Measurements from ENCODE around the gene NSUN4.

The NSUN4 gene

GRCh38 chr1:46368791-46369190 lies 28.2 kb downstream of the NSUN4 start:
- DNase-seq: no peak

DNA sequence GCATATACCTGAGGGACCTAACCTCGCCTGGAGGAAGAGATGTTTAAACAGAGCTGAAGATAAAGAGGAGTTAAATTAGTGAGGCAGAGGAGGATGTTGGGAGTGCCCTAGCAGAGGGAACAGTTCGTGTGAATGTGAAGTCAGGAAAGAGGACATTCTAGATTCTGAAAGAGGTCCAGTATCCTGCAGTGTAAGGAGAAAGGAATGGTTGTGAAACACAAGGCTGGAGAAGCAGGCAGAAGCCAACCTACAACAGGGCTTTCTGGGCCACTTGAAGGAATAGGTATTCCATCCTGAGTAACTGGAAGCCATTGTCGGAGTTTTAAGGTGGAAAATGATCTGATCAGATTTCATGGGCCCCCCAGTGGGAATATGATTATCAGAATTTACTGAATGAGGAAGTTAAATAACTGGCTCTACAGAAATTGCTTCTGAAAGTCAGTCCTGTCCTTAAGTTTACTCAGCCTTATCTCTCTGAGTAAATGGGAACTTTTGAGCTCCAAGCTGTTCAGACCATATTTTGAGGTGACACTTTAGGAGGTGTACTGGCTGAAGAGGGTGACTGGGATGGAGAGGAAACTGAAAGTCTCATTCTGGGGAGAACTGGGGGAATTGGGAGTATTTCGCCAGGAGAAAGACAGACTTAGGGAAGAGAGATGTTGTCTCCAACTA lies 29.1 kb downstream of the NSUN4 start:
- no peak for DNase-seq

DNA sequence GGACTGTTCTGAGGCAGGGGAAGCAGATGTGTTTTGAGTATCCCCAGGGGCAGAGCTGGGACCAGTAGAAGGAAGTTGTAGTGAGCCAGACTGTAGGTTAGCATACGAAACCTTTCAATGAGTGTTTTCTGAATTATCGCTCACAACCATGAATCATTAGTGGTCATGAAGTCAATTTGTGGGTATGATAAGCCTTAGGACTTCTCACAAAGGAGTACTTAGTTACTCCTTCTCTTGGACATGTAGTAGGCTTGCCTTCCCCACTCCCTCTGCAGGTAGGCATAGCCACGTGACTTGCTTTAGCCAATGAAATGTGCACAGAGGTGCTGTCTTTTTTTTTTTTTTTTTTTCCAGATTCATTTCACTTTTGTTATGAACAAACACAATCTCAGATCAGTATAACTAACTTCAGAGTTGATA lies 29.6 kb downstream of the NSUN4 start:
- DNase-seq: peak; percentile 3

- DNase-seq: no peak
Observed at GRCh38 chr1:46372431-46372830, 31.8 kb downstream of the NSUN4 start.

- no peak for DNase-seq
Observed at GRCh38 chr1:46379996-46380395, 39.4 kb downstream of the NSUN4 start.

- DNase-seq: no peak
Observed at GRCh38 chr1:46380508-46380907, 39.9 kb downstream of the NSUN4 start.

DNA sequence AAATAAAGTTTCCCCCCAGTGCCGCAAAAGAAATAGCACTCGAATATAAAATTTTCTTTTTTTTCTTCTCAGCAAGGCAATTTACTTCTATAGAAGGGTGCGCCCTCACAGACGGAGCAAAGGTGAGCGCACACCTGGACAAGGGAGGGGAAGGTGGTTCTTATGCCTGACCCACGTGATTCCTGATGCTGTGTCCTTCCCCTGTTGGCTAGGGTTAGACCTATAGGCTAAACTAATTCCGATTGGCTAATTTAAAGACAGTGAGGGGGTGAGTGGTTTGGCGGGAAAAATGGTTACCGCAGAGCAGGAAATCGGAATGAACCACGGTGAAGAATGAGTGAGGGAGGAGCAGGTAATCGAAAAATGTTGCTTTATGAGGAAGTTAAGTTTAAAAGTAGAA lies 52.9 kb downstream of the NSUN4 start:
- DNase-seq: no peak

GRCh38 chr1:46394108-46394871 lies 53.7 kb downstream of the NSUN4 start, which contains the start of gene FAAH:
TSS of gene FAAH (plus strand) at chr1:46394317. CDS start at chr1:46394349, 32 bp downstream.
- peak; percentile 14 for DNase-seq

DNA sequence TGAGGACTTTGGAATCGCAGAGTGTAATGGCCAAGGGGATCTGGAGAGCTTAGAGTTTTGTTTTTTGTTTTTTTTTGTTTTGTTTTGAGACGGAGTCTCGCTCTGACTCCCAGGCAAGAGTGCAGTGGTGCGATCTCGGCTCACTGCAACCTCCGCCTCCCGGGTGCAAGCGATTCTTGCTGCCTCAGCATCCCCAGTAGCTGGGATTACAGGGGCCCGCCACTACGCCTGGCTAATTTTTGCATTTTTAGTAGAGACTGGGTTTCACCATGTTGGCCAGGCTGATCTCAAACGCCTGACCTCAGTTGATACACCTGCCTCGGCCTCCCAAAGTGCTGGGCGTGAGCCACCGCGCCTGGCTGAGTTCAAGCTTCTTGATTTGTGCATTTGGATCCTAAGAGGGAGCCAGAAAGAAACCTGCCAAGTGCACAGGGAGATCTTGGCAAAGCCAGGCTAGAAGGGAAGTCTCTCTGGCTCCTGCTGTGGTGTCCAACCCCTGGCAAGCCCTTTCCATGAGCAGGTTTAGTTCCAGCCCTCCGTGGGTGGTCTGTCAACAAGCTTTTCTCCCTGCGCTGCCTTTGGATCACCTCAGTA lies 54.4 kb downstream of the NSUN4 start:
- no peak for DNase-seq

- DNase-seq: no peak
Observed at GRCh38 chr1:46396441-46397398, 56.1 kb downstream of the NSUN4 start.

GRCh38 chr1:46399307-46399706 lies 58.7 kb downstream of the NSUN4 start:
- no peak for DNase-seq

- no peak for DNase-seq
Observed at GRCh38 chr1:46400421-46400820, 59.8 kb downstream of the NSUN4 start.

DNA sequence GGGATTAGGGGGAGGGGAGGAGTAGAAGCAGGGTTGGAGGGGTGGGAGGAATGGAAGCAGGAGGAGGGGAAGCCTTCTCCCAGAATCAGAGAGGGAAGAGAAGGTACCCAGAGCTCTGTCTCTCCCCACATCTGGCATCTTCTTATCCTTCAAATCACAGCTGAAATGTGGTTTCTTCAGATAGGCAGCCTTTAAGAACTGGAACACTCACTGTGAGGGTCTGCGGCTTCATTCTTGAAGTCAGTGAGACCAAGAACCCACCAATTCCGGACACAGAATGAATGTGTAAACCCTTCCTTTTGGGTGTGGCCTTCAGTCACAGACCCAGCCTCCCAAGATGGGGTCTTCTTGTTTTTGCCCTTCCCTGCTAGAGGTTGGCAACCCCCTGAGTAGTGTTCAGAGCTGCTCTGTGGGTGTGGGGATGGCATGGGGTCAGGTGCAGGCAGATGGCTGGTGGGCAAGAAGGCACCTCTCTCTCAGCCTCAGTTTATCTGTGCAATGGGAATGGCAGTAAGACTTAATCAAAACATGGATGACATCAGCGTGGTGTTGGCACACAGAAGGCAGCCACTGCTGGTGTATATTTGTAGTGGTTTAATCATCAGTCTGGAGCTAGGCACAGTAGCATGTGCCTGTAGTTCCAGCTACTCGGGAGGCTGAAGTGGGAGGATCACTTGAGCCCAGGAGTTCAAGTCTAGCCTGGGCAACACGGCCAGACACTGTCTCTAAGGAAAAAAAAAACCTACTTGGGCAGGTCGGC lies 60.7 kb downstream of the NSUN4 start:
- no peak for DNase-seq

- no peak for DNase-seq
Observed at GRCh38 chr1:46401964-46402626, 61.5 kb downstream of the NSUN4 start.

GRCh38 chr1:46403916-46404315 lies 63.3 kb downstream of the NSUN4 start:
- DNase-seq: no peak

DNA sequence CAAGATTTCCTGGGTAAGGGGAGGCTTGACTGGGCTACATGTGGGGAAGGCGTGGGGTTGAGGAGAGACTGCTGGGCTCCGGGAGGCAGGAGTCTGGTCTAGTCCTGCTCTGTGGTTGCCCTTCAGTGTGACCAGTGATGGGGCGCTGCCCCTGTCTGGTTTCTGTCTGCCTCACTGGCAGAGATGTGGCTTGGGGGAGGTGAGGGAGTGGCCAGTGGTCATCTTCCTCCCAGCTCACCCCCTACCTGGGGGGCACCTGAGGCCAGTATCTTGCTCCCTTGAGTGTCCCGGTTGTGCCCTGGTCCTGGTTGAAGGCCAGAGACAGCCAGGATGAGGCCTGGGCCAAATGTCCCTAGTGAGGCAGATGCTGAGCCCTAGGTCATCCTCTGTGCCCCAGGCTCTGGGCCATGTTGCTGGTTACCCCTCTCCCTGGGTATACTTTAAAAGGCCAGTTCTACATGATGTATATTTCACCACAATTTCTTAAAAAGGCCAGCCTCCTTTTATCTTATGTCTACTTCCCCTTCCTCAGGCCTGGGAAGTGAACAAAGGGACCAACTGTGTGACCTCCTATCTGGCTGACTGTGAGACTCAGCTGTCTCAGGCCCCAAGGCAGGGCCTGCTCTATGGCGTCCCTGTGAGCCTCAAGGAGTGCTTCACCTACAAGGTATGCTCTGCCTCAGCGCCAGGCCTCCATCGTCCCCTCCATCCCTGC lies 64.0 kb downstream of the NSUN4 start:
- no peak for DNase-seq

GRCh38 chr1:46405197-46405555 lies 64.6 kb downstream of the NSUN4 start:
- no peak for DNase-seq

GRCh38 chr1:46405724-46406123 lies 65.1 kb downstream of the NSUN4 start:
- DNase-seq: no peak

DNA sequence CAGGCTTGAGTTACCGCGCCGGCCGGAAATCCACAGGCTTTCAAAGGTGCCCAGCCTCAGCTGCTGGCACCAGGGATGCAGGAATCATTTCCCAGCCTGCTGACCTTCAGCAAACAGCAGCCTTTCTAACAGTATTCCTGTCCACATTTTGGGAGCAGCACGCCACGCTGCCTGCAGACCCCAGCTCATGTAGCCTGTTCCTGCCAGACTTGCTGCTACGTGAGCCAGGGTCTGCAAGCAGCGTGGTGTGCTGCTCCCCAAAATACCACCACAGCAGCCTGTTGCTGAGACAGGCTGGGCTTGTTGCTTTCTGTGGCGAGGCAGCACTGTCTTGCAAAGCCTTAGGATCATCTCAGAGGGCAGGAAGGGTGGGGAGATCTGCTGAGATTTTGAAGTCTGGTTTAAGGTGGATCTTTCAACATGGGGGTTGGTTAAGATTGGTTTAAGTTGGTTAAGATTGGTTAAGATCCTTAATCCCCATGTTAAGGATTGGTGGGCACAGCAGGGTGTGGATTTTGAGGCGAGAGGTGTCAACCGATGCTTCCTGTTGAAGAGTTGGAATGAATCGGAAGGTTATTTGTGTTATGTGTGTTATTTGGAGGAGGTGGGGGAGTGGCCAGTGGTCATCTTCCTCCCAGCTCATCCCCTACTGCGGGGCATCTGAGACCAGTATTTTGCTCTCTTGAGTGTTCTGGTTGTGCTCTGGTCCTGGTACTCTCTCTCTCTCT lies 66.4 kb downstream of the NSUN4 start:
- no peak for DNase-seq

GRCh38 chr1:46407636-46408035 lies 67.0 kb downstream of the NSUN4 start:
- DNase-seq: no peak
